Occipital lobe (tissue), 2 donors: ENCODE data around the gene TNP1. TPM values are rescaled to one million over a fixed set of nuclear protein-coding genes. Genes with fewer than 3 reads are reported as not detected.

Experiments
- DNase-seq: peaks from one replicate; lab custom pipeline; 2025; lab: John Stamatoyannopoulos, UW
- total RNA-seq: library from RNA; depleted of rRNA; stranded (reverse); fragments of >200 nt; gene quantifications from one replicate; pipeline ENCODE4 v1.2.3, GENCODE V29; 2014

Gene TNP1
- not detected for total RNA-seq

DNA sequence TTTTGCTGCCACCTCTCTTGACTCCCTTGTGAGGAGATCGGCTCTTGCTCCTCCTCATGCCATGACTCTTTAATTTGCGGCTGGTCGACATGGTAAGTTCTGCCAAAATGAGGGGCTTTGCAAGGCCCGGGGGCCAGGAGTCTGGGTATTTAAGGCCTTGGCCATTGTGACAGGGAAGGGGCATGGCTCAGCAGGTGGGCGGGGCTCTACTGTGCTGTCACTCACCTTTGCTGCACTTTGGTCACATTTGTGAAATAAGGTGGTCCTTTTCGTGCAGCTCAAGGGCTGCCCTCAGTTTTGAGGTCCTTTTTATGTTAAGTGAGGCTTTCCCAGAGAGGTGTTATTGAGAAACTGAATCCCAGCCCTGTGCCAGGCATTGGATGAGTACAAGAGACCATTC, at the start of gene TNP1:
Gene TNP1, minus strand, starts transcription at position 121 of the 400 bp plus-strand sequence. Its CDS starts 30 bp downstream, at position 91.
- no peak for DNase-seq

GRCh38 chr2:216908300-216908699, 48.4 kb upstream of the TNP1 start:
- DNase-seq, result no peak

DNA sequence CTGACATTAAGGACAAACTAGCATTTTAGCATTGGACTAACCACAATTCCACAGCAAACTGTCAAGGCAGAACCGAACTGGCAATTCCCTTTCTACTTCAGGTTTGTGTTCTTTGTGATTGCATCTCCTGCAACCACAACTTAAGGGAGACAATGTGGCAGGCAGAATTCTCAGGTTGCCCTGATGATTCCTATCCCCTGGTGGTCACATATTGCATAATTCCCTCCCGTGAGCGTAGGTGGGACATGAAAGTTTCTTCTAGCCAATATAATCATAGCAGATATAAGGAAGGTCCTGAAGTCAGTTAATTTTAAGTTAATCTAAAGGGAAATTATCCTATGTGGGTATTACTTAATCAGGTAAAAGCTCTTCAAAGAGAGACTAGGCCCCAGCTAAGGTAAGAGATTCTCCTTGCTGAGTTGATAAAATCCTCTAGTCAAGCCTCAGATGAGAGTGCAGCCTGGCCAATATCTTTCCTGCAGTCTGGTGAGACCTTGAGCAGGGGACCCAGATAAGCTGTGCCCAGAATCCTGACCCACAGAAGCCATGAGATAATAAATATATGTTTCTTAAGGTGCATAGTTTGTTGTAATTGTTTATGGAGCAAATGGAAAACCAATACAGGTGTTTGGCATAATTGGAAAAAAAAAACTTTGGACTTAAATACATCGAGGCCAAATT, 45.9 kb upstream of the TNP1 start:
- DNase-seq, result no peak

DNA sequence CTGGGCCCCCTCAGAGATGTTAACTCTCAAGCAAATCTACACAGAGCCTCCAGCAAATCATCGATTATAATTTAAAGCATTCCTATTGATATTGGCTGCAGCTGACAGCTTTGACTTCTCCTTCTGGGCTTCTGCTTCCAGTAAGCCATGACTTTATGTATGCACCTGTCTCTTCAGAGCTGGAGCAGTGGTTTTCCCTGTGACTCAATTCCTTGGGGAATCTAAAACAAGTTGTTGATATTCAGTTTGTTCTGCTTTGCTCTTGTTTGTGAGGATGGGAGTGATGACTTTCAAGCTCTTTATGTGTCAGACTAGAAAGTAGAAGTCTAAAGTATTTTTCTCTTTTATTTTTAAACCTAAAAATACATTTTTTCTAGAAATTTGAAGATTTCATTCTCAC, 45.1 kb upstream of the TNP1 start:
- DNase-seq, result no peak

DNA sequence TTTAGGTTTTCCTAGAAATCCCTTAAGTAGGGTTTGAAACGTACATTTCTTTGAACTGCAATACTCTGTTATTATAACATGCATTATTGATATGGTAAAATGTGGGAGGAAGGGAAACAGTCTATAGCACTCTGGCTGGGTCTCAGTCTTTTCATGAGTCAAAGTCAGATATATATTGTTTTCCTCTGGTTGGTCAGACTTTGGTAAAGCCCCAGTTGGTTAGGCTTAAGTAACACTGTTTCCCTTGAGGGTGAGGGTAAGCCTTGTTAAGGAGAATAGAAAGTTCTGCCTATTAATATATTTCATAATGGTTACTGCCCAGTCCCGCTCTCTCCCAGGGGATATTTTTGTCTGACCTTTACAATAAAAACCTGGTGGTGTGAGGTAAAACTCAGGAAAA, 44.7 kb upstream of the TNP1 start:
- no peak for DNase-seq

- DNase-seq, result no peak
Measured at GRCh38 chr2:216903470-216903869, 43.6 kb upstream of the TNP1 start.

GRCh38 chr2:216901273-216901672, 41.4 kb upstream of the TNP1 start:
- DNase-seq, result no peak

DNA sequence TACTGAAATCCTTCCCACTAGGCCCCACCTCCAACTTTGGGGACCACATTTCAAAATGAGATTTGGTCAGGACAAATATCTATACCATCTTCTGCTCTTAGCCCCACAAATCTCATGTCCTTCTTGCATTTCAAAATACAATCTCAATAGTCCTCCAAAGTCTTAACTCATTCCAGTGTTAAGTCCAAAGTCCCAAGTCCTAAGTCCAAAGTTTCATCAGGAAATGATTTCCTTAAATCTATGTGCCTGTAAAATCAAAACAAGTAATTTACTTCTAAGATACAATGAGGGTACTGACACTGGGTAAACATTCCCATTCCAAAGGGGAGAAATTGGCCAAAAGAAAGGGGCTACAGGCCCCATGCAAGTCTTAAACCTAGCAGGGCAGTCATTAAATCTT, 40.5 kb upstream of the TNP1 start:
- no peak for DNase-seq

DNA sequence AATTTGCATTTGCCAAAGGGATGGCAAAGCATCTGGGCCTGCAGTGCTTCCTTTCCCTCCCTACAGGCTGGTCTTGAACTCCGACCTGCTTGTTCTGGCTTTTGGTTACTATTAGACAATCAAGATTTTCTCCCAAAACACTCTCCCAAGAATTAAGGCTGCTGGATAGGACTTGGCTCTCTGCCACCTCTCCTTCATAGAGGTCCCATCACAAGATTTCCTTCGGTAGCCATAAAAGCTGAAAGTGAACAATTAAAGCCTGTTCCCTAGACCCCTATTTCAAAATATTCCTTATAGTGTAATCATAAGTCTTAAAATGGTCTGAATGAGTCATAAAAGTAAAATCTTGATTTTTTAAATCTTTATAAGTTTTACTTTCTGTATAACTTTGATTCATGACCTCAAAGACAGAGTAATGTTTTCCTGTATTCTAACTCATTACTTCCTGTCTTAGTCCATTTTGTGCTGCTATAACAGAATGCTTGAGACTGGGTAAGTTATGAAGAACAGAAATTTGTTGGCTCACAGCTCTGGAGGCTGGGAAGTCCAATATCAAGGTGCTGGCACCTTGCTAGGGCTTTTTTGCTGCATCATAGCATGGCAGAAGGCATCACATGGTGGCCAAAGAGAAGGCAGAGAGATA, 37.8 kb upstream of the TNP1 start:
- no peak for DNase-seq

DNA sequence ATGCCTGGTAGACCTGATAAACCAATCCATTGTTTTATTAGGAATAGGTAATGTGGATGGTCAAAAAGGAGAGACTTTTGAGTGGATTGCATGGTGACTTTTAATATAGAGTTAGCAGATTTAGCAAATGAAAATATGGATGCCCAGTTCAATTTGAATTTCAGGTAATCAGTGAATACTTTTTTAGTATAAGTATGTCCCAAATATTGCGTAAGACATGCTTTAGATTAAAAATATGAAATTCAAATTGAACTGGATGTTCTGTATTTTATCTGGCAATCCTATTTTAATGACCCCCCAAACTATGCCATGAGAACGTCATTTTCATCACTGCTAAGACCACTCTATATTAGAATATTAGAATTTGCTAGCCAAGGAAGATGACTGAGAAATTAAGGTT, 30.3 kb upstream of the TNP1 start:
- DNase-seq, result no peak

GRCh38 chr2:216888887-216889622, 29.2 kb upstream of the TNP1 start:
- no peak for DNase-seq

GRCh38 chr2:216888081-216888480, 28.2 kb upstream of the TNP1 start:
- DNase-seq, result no peak

DNA sequence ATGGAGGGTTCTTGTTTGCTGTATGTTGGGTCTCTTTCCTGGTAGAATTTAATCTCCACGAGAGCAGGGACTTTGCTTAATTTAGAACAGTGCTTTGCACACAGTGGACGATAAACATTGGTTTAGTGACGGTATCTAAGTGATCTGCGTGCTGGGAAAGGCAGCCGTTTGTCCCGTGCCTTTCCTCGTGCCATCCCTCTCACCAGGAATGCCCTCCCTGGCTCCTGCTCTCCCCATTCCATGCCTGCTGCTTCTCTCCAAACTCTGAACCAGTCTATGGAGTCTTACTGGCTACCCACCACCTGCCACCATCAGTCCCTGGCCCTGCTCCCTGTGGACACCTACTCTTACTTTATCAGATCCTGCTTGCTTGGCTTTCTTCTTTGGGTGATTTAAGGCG, 27.3 kb upstream of the TNP1 start:
- DNase-seq, result no peak

DNA sequence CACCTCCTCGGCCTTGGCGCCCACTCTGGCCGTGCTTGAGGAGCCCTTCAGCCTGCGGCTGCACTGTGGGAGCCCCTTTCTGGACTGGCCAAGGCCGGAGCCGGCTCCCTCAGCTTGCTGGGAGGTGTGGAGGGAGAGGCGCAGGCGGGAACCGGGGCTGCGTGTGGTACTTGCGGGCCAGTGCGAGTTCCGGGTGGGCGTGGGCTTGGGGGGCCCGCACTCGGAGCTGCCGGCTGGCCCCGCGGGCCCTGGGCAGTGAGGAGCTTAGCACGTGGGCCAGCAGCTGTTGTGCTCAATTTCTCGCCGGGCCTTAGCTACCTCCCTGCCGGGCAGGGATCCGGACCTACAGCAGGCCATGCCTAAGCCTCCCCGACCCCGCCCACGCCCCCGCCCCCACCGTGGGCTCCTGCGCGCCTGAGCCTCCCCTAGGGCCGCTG, 25.3 kb upstream of the TNP1 start:
- DNase-seq, result no peak

GRCh38 chr2:216884347-216884746, 24.5 kb upstream of the TNP1 start:
- DNase-seq, result no peak

- DNase-seq, result no peak
Measured at GRCh38 chr2:216882876-216883275, 23.0 kb upstream of the TNP1 start.

GRCh38 chr2:216881411-216881810, 21.5 kb upstream of the TNP1 start:
- no peak for DNase-seq

- DNase-seq, result no peak
Measured at GRCh38 chr2:216880509-216881184, 20.8 kb upstream of the TNP1 start.

DNA sequence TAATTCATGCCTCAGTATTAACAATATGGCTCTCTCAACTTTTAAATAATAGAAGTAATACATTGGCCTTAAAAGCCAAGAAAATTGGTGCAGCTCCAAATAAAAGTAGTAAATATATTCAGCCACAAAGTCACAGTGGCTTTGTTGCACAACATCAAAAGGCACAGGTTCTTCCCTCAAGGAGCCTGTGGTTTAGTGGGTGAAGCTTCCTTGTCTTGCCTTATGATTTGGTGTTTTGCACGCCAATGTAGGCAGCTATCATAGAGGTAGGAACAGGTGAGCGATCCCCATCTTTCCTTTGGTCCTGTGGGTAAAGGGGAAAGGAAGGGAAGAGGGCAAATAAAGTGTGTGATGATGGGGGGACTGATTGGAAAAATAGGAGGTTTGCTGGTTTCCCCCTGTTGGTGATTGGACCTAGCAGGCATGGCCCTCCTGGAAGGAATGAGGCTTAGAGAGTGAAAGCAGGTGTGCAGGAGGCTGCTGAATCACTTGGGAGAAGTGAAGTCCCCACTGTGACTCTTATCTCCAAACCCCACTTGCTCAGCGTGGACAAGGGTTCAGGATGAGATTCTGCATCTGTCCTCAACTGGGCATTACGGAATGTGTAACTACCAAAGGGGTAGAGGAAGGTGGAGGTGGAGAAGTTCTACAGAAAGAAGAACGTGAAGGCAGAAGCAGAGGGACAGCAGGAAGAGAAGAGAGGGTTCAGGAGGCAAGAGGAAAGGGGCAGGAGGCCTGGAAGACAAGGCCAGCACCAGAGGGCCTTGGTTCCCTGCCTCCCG, 20.1 kb upstream of the TNP1 start:
- DNase-seq, result no peak

DNA sequence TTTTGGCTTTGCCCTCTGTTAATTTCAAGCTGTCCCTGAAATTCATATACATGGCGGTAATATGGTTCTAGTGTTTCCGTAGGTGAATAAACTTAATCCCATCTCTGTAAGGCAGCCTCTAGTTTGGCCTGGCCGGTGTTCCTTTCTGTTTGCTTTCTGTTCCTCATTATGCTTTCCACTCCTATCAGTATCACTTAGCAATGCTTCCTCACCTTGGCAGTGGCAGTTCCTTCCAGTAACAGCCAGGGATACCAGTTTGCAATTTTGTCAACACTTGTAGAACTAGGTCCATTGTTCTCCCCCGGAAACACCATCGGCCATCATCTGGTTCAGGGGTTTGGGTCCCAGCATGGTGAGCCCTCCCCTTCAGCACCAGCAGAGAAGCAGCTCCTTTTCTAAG, 18.2 kb upstream of the TNP1 start:
- DNase-seq, result no peak

DNA sequence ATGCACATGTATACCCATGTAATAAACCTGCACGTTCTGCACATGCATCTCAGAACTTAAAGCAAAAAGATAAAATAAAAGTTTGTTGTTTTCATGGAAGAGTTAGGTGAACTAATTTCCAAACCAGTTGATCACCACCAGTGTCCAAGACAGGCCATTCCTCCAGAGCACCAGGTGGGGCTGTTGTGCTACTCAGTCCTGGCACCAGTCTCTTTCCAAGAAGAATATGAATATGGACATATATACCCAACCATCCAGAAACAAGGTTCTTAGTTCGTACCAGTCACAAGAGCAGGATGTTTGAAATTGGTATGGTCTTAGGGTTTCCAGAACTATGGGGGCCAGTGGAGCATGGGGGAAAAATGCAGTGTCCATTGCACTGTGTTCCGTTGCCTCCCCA, 17.2 kb upstream of the TNP1 start:
- no peak for DNase-seq
